Stimulated activated CD4-positive, alpha-beta T cell treated with anti-CD3 and anti-CD28 coated beads, Interleukin-1b, Interleukin-23, amount 100 ng/mL, for 4 hours (primary cell): ENCODE measurements around the gene FHOD3.
"Not testable (repeated sequence)": the region's sequence is repeated elsewhere in the genome, so short reads cannot be mapped to it uniquely, and the experiment has no call there.

Experiments
- DNase-seq, 2 donors: peaks; one replicate each; pipeline ENCODE4 v3.0.0-alpha.2; 2020; ENCODE audit warnings: low read depth in 2 of 2

Gene FHOD3

DNA sequence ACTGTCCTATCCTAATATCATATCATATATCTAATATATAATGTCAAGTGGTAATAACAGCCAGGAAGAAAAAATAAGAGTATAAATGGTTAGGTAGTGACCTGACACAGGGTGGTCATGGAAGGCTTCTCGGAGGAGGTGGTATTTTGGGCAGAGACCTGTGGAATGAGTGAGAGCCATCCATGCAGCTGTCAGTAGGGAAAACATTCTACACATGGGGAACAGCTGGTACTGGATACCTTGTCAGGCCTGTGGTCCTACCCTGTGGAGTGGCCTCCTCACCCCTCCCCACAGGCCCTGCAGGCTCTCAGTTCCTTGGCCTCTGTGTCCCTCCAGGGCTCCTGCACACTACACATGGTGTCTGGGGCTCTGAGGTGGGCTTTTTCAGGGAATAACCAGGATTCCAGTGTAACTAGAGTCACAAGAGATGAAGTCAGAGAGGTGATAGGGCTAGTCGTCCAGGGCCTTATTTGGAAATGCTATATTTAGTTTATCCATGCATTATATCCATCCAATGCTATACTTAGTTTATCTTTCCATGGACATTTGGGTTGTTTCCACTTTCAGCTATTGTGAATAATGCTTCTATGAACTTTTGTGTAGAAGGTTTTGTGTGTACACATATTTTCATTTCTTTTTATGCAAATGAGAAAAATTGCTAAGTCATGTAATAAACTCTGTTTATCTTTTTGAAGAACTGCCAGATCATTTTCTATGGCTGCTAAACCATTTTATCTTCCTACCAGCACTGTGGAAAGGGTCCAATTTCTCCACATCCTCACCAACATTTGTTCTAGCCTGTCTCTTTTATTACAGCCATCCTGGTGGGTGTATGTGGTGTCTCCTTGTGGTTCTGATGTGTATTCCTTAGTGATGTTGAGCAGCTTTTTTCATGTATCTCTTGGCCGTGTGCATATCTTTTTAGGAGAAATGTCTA lies 455.7 kb downstream of the FHOD3 start:
- DNase-seq = no peak

GRCh38 chr18:36756242-36756641 lies 458.7 kb downstream of the FHOD3 start:
- no peak for DNase-seq

DNA sequence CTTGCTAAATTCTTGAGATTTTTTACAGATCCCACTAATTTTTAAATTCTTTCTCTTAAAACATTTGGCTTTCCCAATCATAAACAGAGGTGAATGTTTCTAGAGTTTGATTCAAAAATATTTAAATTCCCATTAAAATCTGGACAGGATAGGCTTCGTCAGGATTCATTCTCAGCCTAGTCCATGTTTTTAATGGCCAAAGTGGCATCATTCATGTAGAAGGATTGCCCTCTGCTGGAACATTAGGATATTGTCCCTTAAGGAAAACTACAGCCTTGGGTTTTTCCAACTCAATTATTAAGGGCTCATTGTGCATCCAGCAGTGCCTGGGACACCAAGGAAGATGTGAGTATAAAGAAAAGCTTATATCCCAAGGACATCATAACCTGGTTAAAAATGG lies 459.6 kb downstream of the FHOD3 start:
- DNase-seq = no peak

DNA sequence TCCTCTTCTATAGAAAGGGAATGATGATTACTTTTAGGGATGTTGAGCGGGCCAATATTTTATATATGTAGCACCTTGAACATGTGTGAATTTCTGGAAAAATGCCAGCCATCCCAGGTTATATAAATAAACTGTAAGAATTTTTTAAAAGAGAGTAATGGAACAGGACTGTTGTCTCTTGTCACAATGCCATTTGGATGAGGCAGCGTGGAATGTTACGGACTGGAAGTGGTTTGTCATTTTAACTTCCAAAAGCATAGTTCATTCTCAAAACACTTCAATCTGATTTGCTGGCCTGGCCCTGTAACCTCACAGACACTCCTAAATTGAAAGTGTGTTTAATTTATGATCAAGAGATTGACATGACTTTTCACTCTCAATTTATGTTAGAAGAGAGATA lies 460.5 kb downstream of the FHOD3 start:
- DNase-seq = no peak

- DNase-seq = no peak
Observed at GRCh38 chr18:36758623-36759022, 461.1 kb downstream of the FHOD3 start.

GRCh38 chr18:36759167-36759776 lies 461.8 kb downstream of the FHOD3 start:
- DNase-seq = no peak

DNA sequence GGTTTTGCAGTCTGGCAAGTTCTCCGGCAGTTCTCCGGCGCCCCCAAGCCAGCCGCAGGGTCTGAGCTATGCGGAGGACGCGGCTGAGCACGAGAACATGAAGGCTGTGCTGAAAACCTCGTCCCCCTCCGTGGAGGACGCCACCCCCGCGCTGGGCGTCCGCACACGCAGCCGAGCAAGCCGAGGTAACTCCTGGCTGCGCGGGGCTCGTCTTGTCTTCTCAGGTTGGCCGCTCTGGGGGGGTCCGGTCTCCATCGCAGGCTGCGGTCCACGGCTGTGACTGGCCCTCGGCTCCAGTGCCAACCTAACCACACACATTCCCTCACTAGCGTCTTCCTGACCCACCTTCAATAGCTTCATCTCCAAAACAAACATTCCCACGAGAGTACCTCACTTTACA lies 463.1 kb downstream of the FHOD3 start:
- no peak for DNase-seq

- DNase-seq = no peak
Observed at GRCh38 chr18:36761186-36761698, 463.7 kb downstream of the FHOD3 start.

DNA sequence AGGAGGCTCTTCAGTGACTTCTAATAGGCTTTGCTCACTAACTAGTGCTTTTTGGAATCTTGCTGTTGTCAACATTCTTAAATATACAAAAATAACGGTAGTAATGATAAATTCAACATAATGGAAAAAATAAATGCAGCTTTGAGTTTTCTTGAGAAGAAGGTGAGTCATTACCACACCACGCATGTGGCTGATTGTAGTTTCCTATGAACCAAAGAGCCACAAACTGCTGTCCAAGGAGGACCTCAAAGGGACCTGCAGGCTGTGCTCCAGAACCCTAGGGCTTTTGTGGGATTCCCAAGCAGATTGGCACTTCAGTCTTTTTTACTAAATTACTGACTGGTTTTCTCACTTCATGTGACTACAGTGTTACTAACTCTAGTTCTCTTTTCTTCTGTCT lies 464.6 kb downstream of the FHOD3 start:
- no peak for DNase-seq

GRCh38 chr18:36762965-36763364 lies 465.5 kb downstream of the FHOD3 start:
- not testable (repeated sequence) for DNase-seq

- DNase-seq = no peak
Observed at GRCh38 chr18:36766836-36767235, 469.3 kb downstream of the FHOD3 start.

- no peak for DNase-seq
Observed at GRCh38 chr18:36769172-36769571, 471.7 kb downstream of the FHOD3 start.

DNA sequence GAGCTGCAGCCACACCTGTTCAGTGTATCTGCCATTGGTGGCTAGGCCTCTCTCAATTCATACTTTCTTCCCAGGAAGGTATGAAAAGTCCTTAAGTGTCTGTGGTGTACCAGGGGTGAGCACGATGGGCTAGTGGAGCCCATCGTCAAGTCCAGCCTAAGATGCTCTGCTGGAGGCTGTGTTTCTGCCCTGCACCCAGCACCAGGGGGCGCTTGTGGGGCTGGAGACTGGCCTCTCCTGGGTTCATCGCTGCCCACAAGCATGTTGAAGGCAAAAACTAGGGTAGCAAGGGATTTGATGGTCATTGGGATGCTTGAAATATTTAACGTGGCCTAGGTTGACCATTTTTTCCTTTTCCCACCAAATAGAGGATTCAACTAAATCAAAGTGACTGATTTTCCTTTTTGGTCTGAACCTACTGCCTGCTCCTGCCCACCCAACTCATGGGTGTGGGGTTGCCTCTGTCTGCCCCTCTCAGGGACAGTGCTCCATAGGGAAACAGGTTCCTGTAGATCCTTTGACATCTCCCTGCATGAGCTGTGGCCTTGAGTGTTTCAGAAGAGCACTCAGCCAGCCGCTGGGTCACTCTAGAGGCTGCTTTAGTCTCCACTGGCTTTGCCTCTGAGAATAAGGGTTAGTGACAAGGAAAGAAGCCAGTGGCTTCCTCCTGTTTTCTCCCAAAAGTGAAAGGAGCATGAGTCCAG lies 472.2 kb downstream of the FHOD3 start:
- DNase-seq = no peak

GRCh38 chr18:36770315-36770946 lies 472.9 kb downstream of the FHOD3 start:
- DNase-seq = no peak

DNA sequence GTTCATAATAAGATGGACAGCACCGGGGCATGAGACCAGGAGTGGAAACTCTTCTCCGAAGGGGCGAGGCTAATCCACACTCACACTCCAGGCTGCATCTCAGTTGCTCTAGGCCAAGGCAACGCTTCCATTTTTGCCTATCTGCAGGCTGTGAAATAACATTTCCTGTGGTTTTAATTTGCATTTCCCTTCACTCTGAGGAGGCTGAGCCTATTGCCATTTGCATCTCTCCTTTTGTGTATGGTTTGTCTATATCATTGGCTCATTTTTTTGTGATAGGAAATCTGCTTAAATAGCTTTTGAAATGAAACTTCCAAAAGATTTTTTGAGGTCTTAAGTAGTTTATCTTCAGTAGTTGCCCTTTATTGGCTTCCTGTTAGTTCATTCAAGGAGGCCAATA lies 473.7 kb downstream of the FHOD3 start:
- DNase-seq = no peak

- DNase-seq = no peak
Observed at GRCh38 chr18:36772241-36772723, 474.8 kb downstream of the FHOD3 start.

- DNase-seq = no peak
Observed at GRCh38 chr18:36775396-36775795, 477.9 kb downstream of the FHOD3 start.

DNA sequence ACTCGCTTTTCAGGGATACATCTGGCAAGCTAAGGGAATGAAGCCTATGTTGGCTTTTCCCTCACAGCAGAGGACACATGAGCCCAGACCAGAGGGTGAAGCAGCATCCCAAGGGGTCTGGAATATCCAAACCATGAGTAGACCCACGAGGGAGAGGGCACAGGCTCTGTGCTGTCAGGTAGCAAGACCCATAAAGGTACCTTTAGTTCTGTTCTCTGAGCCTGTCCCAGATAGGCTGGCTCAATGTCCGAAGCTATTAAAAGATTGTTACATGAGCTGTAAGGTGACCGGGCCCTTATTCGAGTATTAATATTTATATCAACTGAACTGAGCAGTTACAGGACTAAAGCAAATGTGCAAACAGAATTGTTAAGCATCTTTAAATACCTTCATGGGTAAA lies 479.1 kb downstream of the FHOD3 start:
- no peak for DNase-seq

GRCh38 chr18:36777566-36777965 lies 480.1 kb downstream of the FHOD3 start:
- DNase-seq = no peak

- no peak for DNase-seq
Observed at GRCh38 chr18:36780748-36781147, 483.2 kb downstream of the FHOD3 start.

- no peak for DNase-seq
Observed at GRCh38 chr18:36782710-36783109, 485.2 kb downstream of the FHOD3 start.

DNA sequence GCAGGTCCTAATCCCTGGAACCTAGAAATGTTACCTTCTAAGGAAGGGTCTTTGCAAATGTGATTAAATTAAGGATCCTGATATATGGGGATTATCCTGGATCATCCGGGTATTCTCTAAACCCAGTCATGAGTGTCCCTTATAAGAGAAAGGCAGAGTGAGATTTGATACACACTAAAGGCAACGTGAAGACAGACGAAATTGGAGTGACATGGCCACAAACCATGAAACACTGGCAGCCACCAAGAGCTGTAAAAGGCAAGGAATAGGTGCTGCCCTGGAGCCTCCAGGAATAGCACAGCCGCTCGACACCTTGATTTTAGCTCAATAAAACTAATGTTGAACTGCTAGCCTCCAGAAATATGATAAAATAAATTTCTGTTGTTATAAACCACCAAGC lies 486.3 kb downstream of the FHOD3 start:
- DNase-seq = no peak
